ENCODE results near the gene FAM114A2. TPM values are rescaled to one million over a fixed set of nuclear protein-coding genes. Genes with fewer than 3 reads are reported as not detected.

FAM114A2 gene
- total and polyA plus RNA-seq, 4 donors = 5.4 to 18.3 (median 11.6) TPM

DNA sequence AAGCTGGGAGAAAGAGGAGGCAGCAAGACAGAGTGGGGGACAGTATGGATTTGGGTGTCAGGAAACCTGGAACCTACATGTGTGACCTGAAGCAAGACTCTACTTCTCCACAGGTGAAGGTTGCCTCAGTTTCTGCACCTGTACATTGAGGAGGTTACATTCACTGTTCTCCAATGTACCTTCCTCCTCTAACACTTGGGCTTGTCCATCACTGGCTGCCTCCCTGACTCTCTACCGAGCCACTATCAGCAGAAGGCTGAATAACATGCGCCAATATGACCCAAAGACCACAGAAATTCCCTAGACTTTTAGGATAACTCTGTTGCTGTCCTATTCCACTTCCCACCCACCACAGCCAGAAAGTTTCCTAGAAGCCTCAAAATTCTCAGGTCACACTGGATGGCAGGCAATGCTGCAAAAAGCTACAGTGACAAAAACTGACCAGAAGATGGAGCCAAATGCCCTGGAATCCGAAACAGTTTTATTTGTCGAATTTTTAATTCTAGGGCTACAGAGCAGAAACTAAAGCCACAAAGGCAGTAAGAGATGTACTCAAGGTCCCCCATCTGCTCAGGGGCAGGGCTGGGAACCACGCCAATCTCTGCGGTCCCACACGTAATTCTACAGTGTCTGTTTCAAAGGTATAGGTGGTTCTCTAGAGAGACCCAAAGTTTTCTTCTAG is 64.4 kb downstream of the FAM114A2 start:
- no peak for TF ChIP-seq TAF1 (conservative IDR thresholded peaks at IDR 0.05)
- TF ChIP-seq, protein P1, sequence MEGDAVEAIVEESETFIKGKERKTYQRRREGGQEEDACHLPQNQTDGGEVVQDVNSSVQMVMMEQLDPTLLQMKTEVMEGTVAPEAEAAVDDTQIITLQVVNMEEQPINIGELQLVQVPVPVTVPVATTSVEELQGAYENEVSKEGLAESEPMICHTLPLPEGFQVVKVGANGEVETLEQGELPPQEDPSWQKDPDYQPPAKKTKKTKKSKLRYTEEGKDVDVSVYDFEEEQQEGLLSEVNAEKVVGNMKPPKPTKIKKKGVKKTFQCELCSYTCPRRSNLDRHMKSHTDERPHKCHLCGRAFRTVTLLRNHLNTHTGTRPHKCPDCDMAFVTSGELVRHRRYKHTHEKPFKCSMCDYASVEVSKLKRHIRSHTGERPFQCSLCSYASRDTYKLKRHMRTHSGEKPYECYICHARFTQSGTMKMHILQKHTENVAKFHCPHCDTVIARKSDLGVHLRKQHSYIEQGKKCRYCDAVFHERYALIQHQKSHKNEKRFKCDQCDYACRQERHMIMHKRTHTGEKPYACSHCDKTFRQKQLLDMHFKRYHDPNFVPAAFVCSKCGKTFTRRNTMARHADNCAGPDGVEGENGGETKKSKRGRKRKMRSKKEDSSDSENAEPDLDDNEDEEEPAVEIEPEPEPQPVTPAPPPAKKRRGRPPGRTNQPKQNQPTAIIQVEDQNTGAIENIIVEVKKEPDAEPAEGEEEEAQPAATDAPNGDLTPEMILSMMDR (IDR thresholded peaks at IDR 0.05; ENCODE audit: low read depth, low read length, missing input control) = peak; percentile 72
- TF ChIP-seq, protein P2, sequence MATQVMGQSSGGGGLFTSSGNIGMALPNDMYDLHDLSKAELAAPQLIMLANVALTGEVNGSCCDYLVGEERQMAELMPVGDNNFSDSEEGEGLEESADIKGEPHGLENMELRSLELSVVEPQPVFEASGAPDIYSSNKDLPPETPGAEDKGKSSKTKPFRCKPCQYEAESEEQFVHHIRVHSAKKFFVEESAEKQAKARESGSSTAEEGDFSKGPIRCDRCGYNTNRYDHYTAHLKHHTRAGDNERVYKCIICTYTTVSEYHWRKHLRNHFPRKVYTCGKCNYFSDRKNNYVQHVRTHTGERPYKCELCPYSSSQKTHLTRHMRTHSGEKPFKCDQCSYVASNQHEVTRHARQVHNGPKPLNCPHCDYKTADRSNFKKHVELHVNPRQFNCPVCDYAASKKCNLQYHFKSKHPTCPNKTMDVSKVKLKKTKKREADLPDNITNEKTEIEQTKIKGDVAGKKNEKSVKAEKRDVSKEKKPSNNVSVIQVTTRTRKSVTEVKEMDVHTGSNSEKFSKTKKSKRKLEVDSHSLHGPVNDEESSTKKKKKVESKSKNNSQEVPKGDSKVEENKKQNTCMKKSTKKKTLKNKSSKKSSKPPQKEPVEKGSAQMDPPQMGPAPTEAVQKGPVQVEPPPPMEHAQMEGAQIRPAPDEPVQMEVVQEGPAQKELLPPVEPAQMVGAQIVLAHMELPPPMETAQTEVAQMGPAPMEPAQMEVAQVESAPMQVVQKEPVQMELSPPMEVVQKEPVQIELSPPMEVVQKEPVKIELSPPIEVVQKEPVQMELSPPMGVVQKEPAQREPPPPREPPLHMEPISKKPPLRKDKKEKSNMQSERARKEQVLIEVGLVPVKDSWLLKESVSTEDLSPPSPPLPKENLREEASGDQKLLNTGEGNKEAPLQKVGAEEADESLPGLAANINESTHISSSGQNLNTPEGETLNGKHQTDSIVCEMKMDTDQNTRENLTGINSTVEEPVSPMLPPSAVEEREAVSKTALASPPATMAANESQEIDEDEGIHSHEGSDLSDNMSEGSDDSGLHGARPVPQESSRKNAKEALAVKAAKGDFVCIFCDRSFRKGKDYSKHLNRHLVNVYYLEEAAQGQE (IDR thresholded peaks at IDR 0.05) = no peak
- TF ChIP-seq, protein P3, sequence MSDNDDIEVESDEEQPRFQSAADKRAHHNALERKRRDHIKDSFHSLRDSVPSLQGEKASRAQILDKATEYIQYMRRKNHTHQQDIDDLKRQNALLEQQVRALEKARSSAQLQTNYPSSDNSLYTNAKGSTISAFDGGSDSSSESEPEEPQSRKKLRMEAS (IDR thresholded peaks at IDR 0.05) = no peak
- TF ChIP-seq RAD21 (IDR thresholded peaks at IDR 0.05) = peak; percentile 88 to 90
- no peak for TF ChIP-seq NR2F2 (IDR thresholded peaks at IDR 0.05)
- TF ChIP-seq YY1 (IDR thresholded peaks at IDR 0.05) = no peak
- TF ChIP-seq SP1 (IDR thresholded peaks at IDR 0.05) = no peak
- TF ChIP-seq HNF4G (IDR thresholded peaks at IDR 0.05) = no peak
- TF ChIP-seq, protein P4, sequence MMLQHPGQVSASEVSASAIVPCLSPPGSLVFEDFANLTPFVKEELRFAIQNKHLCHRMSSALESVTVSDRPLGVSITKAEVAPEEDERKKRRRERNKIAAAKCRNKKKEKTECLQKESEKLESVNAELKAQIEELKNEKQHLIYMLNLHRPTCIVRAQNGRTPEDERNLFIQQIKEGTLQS (IDR thresholded peaks at IDR 0.05) = no peak
- no peak for TF ChIP-seq RXRA (IDR thresholded peaks at IDR 0.05)
- 19% methylated on average over 7 of the region's 7 CpGs for WGBS
- DNase-seq (ENCODE audit: low spot score) = no peak
- H3K36me3 ChIP-seq (ENCODE audit: control insufficient read depth in 4 of 4, insufficient read depth in 3 of 4, low read depth in 1 of 4, low read length in 3 of 4) = no peaks in the 10 kb centered on the region
- no peaks in the 10 kb centered on the region for H3K9me3 ChIP-seq (ENCODE audit: control insufficient read depth in 4 of 4, low read length in 3 of 4)
- no peaks in the 10 kb centered on the region for H3K4me1 ChIP-seq (ENCODE audit: control insufficient read depth in 4 of 4, insufficient read depth in 4 of 4, low read length in 3 of 4)
- H3K27me3 ChIP-seq (ENCODE audit: control insufficient read depth in 4 of 4, insufficient read depth in 4 of 4, low read length in 3 of 4) = no peaks in the 10 kb centered on the region
- no peak overlapping the region for H3K9ac ChIP-seq (ENCODE audit: low read depth in 1 of 2, low read length in 2 of 2)
- H3K27ac ChIP-seq (ENCODE audit: low read depth in 1 of 2, low read length in 2 of 2) = no peak overlapping the region
- H3K4me3 ChIP-seq (ENCODE audit: low read depth in 1 of 3, low read length in 3 of 3) = no peak overlapping the region

DNA sequence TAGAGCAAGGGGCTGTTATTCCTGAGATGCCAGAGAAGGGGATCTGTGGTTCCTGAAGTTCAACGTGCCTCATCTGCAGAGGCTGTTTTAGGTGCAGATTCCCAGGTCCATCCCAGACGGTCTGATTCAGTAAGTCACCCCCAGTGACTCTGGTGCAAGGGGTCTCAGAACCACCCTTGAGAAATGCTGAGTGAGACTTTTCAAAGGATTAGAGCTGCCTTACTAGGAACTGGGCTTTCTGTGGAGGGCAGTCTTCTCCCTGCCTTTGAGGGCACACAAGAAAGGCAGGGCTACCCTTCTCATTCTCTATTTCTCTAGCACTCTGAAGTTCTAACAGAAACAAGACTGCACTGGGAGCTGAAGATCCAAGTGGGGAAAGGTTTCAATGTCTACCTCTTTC is 66.5 kb downstream of the FAM114A2 start:
- Histone ChIP-seq H3K9me3 (ENCODE audit: control insufficient read depth in 4 of 4, low read length in 3 of 4) (no peaks in the 10 kb centered on the region), H3K9ac (ENCODE audit: low read depth in 1 of 2, low read length in 2 of 2) (no peak overlapping the region), H3K4me1 (ENCODE audit: control insufficient read depth in 4 of 4, insufficient read depth in 4 of 4, low read length in 3 of 4) (no peaks in the 10 kb centered on the region), H3K27me3 (ENCODE audit: control insufficient read depth in 4 of 4, insufficient read depth in 4 of 4, low read length in 3 of 4) (no peaks in the 10 kb centered on the region), H3K4me3 (ENCODE audit: low read depth in 1 of 3, low read length in 3 of 3) (no peak overlapping the region), H3K27ac (ENCODE audit: low read depth in 1 of 2, low read length in 2 of 2) (no peak overlapping the region), H3K36me3 (ENCODE audit: control insufficient read depth in 4 of 4, insufficient read depth in 3 of 4, low read depth in 1 of 4, low read length in 3 of 4) (no peaks in the 10 kb centered on the region)
- TF ChIP-seq JUND (IDR thresholded peaks at IDR 0.05) (no peak), EGR1 (IDR thresholded peaks at IDR 0.05; ENCODE audit: low read depth in 2 of 2) (no peak), RXRA (IDR thresholded peaks at IDR 0.05) (no peak), FOXA2 (IDR thresholded peaks at IDR 0.05) (no peak), TAF1 (conservative IDR thresholded peaks at IDR 0.05) (no peak), YY1 (IDR thresholded peaks at IDR 0.05) (no peak), RAD21 (IDR thresholded peaks at IDR 0.05) (no peak), FOXA1 (IDR thresholded peaks at IDR 0.05) (no peak), HNF4G (IDR thresholded peaks at IDR 0.05) (no peak), HNF4A (conservative IDR thresholded peaks at IDR 0.05) (no peak)
- TF ChIP-seq, protein P5, sequence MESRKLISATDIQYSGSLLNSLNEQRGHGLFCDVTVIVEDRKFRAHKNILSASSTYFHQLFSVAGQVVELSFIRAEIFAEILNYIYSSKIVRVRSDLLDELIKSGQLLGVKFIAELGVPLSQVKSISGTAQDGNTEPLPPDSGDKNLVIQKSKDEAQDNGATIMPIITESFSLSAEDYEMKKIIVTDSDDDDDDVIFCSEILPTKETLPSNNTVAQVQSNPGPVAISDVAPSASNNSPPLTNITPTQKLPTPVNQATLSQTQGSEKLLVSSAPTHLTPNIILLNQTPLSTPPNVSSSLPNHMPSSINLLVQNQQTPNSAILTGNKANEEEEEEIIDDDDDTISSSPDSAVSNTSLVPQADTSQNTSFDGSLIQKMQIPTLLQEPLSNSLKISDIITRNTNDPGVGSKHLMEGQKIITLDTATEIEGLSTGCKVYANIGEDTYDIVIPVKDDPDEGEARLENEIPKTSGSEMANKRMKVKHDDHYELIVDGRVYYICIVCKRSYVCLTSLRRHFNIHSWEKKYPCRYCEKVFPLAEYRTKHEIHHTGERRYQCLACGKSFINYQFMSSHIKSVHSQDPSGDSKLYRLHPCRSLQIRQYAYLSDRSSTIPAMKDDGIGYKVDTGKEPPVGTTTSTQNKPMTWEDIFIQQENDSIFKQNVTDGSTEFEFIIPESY (IDR thresholded peaks at IDR 0.05) = no peak
- TF ChIP-seq, protein P2 (IDR thresholded peaks at IDR 0.05) = no peak
- TF ChIP-seq, protein P4 (IDR thresholded peaks at IDR 0.05) = no peak
- TF ChIP-seq, protein P3 (IDR thresholded peaks at IDR 0.05) = no peak
- whole genome bisulfite sequencing = 73% methylated on average over 2 of the region's 2 CpGs
- DNase-seq (ENCODE audit: low spot score) = no peak

All from liver (tissue), 9 donors.